ENCODE results near the gene KLHL35.
A peak's percentile ranks its signal among the peaks of the same experiment; 100 is the strongest.
"Not testable (repeated sequence)": the region's sequence is repeated elsewhere in the genome, so short reads cannot be mapped to it uniquely, and the experiment has no call there.

KLHL35 gene

GRCh38 chr11:75387736-75388294, 45.2 kb downstream of the KLHL35 start:
- no peak for DNase-seq (ENCODE audit: low read depth)
- H3K4me3 ChIP-seq (replicated peaks; ENCODE audit: low read depth, low read length): no peak overlapping the region
- TF ChIP-seq, protein P1, sequence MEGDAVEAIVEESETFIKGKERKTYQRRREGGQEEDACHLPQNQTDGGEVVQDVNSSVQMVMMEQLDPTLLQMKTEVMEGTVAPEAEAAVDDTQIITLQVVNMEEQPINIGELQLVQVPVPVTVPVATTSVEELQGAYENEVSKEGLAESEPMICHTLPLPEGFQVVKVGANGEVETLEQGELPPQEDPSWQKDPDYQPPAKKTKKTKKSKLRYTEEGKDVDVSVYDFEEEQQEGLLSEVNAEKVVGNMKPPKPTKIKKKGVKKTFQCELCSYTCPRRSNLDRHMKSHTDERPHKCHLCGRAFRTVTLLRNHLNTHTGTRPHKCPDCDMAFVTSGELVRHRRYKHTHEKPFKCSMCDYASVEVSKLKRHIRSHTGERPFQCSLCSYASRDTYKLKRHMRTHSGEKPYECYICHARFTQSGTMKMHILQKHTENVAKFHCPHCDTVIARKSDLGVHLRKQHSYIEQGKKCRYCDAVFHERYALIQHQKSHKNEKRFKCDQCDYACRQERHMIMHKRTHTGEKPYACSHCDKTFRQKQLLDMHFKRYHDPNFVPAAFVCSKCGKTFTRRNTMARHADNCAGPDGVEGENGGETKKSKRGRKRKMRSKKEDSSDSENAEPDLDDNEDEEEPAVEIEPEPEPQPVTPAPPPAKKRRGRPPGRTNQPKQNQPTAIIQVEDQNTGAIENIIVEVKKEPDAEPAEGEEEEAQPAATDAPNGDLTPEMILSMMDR (IDR thresholded peaks at IDR 0.05; ENCODE audit: low read length, missing control alignments): no peak

DNA sequence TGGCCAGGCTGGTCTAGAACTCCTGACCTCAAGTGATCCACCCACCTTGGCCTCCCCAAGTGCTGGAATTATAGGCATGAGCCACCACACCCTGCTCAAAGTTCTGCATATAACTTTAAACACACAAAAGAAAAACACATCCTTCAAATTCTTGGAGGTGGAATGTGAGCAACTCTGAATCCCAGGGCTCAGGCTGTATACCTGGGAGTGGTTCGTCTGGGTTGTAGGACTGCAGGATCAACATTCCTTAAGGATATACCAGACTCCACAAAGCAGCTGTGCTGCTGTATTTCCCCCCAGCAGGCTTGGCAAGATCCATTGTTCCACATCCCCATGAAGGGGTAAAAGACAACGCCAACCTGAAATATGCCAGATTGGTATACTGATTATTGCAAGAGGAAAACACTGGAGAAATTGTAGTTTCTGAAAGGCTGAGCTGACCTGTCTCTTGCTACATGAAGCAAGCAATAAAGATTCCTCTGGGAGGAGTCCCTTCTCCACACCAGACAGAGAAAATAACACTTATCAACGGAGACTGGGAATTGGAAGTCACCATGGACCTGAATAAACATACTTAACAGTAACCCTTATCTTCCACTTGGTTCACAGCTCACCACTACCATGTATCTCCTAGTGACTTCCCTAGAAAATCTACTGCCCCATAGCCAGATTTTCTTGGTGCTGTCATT, 45.9 kb downstream of the KLHL35 start:
- no peak for DNase-seq (ENCODE audit: low read depth)
- TF ChIP-seq, protein P1 (IDR thresholded peaks at IDR 0.05; ENCODE audit: low read length, missing control alignments): no peak
- no peak overlapping the region for H3K4me3 ChIP-seq (replicated peaks; ENCODE audit: low read depth, low read length)

GRCh38 chr11:75384438-75385080, 48.4 kb downstream of the KLHL35 start:
- no peak overlapping the region for H3K4me3 ChIP-seq (replicated peaks; ENCODE audit: low read depth, low read length)
- TF ChIP-seq, protein P1 (IDR thresholded peaks at IDR 0.05; ENCODE audit: low read length, missing control alignments): peak; percentile 97
- DNase-seq (ENCODE audit: low read depth): peak; percentile 71

DNA sequence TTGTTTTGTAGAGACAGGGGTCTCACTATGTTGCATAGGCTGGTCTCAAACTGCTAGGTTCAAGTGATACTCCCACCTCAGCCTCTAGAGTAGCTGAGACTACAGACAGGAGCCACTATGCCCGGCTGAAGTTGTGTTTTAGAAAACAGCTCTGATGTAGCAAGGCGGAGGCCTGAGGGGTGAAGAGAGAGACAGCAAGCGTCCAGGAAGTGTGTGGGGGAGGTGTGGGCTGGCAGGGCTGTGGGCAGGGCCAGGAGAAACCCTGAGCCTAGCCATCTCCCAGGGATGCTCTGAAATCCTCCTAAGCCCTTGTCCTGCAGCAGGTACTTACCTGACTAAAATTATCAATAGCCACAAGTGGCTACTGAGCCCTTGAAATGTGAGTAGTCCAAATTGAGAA, 49.8 kb downstream of the KLHL35 start:
- no peak overlapping the region for H3K4me3 ChIP-seq (replicated peaks; ENCODE audit: low read depth, low read length)
- TF ChIP-seq, protein P1 (IDR thresholded peaks at IDR 0.05; ENCODE audit: low read length, missing control alignments): no peak
- DNase-seq (ENCODE audit: low read depth): no peak

DNA sequence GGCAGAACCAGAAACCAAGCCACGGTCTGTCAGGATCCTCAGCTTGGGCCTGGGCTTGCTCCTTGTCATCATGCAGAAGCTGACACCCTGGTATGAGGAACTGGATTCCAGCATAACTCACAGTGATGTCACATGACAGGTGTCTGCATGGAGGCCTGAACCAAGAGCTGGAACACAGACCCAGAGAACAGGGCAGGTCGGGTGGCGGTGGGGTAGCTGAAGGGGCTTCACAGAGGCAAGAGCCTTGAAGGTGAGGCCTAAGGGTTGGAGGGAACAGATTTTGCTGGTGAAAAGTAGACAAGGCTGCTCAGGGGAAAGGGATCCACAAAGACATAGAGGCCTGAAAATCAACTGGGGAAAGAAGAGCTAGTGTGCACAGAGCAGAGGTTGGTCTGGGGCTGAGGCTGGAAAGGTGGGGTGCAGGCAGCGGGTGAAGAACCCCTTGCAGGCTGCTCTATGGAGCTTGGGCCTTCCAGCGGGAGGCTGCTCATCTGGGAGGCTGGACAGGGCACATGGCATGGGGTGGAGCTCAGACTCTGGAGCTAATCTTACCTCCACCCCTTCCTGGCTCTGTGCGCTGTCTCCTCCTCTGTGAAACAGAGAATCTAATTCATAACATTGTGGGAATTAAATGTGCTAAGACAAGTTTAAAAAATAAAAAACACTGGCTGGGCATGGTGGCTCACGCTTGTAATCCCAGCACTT, 52.1 kb downstream of the KLHL35 start:
- no peak overlapping the region for H3K4me3 ChIP-seq (replicated peaks; ENCODE audit: low read depth, low read length)
- TF ChIP-seq, protein P1 (IDR thresholded peaks at IDR 0.05; ENCODE audit: low read length, missing control alignments): no peak
- DNase-seq (ENCODE audit: low read depth): no peak

- H3K4me3 ChIP-seq (replicated peaks; ENCODE audit: low read depth, low read length): no peak overlapping the region
- DNase-seq (ENCODE audit: low read depth): no peak
- TF ChIP-seq, protein P1 (IDR thresholded peaks at IDR 0.05; ENCODE audit: low read length, missing control alignments): no peak
These were observed 52.8 kb downstream of the KLHL35 start for GRCh38 chr11:75380245-75380644.

DNA sequence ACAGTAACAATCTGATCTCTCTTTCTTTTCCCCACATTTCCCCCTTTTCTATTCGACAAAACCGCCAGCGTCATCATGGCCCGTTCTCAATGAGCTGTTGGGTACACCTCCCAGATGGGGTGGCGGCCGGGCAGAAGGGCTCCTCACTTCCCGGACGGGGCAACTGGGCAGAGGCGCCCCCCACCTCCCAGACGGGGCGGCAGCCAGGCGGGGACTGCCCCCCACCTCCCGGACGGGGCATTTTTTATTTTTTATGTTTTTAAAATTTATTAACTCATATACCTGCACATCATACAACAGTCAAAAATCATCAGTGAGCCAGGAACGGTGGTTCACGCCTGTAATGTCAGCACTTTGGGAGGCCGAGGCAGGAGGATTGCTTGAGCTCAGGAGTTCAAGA, 54.2 kb downstream of the KLHL35 start:
- not testable (repeated sequence) for DNase-seq (ENCODE audit: low read depth); H3K4me3 ChIP-seq (replicated peaks; ENCODE audit: low read depth, low read length)

Data from fibroblast of pulmonary artery (primary cell).